CD4-positive, alpha-beta T cell treated with Interleukin-4 for 1 hour (primary cell): ENCODE results near the gene ACTR8.

ENCODE experiments used
- DNase-seq, 2 donors: peaks; one replicate each; pipeline ENCODE4 v3.0.0-alpha.2; 2020 to 2022

The ACTR8 gene

DNA sequence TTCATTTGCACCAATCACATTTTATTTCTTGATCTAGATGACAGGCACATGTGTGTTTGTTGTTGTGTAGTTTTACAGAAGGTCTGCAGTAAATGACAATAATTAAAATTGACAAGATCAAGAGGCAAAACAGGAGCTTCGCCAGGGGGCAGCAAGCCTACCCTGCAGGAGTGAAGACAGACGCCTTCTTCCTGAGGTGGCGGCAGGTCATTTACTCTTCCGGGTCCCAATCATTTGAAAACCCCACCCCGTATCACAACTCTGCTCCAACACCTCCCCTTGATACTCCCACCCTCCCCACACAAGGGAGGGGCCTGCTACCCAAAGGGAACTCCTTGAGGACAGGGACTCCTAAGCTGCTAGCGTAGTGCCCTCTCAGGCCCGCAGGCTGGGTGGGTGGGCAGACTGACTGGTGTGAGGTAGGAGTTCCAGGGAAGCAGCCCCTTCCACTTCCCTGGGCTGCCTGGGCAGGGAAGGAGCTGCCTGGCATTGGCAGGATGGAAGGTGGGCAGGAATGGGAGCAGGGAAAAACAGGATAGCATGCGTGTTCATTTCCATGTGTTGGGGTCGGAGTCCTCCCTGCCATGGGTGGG, 48.8 kb downstream of the ACTR8 start:
- DNase-seq = no peak

DNA sequence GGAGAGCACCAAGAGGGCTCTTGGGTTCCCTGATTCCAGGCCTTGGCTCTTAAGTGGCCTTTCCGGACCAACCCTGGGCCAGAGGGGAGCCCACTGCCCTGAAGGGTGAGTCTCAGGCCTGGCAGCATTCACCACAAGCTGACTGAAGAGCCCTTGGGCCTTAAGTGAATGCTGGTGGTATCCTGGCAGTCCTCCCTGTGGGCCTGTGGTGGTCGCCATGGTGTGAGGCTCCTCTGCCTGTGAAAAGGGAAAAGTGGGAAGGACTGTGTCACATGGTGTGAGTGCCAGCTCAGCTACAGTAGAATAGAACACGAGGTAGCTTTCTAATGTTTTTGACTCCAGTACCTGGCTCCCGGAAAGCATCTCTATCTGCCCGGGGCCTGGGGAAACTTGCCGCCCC, 51.0 kb downstream of the ACTR8 start:
- no peak for DNase-seq

DNA sequence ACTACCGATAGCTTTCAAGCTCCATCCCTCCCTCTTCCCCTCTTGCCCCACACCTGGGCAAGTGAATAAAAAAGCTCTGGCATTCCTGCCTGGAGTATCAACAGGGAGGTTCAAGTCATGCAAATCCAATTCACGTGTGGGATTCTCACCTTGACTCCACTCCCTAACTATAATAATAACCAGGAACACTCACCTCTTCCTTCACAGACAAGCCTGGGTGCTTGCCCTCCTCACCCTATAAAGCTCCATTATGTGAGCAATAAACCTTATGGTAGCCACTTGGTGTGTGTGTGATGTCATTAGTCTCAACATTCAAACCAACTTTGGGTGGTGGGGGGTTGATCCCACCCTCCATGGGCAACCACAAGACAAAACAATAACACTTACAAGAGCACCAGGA, 52.3 kb downstream of the ACTR8 start:
- DNase-seq = no peak

DNA sequence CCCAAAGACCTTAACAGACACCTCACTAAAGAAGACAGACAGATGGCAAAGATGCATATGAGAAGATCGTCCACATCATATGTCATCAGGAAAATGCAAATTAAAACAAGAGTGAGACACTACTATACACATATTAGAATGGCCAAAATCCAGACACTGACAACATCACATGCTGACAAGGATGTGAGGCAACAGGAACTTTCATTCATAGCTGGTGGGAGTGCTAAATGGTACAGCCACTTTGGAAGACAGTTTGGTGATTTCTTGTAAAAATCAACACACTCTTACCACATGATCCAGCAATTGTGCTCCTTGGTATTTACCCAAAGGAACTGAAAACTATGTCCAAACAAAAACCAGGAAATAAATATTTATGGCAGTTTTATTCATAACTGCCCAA, 53.4 kb downstream of the ACTR8 start:
- no peak for DNase-seq

DNA sequence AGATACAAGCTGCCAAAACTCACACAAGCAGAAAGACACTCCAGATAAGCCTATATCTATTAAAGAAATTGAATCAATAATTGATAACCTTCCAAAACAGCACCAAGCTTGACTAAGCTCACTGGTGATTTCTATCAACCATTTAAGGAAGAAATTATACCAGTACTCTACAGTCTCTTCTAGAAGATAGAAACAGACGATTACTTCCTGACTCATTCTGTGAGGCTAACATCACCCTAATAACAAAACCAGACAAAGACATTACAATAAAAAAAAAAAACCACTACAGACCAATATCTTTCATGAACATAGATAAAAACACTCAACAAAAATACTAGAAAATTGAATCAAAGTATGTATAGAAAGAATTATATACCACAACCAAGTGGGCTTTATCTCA, 55.9 kb downstream of the ACTR8 start:
- DNase-seq = no peak

DNA sequence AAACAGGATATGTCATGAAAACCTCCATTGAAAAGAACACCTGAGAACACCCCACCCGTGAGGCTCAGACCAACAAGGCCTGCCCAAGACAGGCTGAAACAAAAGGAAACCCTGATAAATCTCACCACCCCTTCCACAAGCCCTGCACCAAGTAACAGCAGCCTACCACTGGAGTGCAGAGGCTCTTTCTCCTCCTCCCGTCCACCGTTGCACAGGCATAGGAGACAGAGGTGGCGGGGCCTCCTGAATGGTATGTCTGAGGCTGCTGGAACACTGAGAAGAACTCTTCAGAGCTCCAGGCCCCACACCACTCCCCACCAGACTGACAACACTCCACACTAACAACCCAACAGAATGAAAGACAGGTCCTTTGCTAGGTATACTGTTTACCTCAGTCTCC, 57.2 kb downstream of the ACTR8 start:
- DNase-seq = no peak

DNA sequence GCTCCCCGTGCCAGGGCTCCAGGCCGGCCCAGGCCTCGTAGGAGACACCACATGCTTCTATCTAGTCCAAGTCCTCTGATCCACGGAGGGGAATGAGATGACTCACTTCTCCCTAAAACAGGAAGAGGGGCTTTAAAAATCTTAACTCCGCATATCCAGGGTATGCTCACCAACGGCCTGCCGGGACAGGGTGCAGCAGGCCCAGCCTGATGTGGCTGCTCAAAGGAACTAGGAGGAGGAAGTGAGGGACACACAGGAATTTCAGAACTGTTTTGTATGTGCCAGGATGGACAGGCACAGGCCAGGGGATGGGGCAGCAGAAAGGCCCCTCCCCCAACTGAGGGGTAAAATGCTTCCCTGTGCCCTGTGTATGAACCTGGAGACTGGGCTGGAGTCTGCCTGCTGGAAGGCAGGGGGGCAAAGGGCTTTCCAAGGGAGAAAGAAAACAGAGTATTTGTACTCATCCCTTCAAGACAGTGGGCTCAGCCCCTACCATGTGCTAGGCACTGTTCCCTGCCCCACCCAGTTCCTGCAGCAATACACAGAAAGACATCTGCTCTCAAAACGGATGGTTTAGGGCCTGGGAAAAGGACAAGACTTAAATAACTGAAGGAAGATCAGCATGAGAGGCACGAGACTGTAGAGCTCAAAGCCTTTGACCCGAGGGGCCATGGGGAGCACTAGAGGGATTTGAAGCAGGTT, 57.8 kb downstream of the ACTR8 start:
- DNase-seq = no peak

DNA sequence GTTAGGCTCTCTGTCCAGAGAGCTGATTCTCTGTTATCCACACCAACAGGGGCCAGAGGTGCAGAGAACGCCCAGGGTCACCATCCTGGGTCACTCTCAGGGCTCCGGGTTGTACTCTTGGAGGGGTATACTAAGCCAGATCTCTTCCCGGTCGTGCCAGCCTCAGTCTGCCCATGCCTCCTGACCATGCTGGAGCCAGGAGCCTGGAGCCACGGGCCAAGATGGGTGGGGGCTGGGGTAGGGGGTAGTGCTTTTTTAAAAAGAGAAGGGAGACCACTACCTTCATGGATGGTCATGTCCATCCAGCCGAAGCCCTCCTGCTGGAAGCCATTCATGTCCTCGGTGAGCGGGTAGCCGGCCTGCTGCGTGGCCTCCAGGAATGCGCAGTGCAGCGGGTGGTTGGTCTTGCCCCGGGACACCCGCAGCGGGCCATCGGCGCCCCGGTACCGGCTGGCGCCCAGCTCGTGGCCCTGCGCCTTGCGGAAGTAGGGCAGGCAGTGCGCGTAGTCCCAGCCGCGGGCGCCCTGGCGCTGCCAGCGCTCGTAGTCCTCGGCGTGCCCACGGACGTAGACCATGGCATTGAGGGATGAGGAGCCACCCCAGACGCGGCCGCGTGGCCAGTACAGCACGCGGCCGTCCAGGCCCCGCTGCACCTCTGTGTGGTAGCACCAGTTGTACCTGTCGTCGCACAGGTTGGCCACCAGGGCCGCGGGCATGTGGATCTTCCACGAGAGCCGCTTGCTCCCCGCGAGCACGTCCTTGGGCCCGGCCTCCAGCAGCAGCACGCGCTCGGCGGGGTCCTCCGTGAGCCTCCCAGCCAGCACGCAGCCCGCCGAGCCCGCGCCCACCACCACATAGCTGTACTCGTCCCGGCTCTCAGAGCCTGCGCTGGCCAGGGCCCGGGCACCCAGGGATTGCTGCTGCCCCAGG, 58.7 kb downstream of the ACTR8 start:
- DNase-seq = no peak

DNA sequence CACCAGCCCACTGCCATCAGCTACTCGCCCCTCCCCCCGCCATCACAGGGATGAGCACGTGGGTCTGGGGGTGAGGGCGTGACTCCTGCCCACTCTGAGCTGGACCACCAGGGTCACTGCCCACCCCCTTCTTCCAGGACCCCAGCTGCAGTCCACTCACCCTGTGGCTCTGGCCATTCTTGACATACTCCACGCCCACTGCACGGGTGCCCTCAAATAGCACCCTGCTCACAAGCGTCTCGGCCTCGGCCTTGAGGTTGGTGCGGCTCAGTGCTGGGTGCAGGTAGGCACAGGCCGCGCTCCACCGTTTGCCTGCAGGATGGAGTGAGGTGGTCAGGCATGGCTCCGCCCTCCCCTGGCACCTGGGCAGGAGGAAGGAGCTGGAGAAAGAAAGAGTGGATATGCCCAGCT, 59.6 kb downstream of the ACTR8 start:
- no peak for DNase-seq

DNA sequence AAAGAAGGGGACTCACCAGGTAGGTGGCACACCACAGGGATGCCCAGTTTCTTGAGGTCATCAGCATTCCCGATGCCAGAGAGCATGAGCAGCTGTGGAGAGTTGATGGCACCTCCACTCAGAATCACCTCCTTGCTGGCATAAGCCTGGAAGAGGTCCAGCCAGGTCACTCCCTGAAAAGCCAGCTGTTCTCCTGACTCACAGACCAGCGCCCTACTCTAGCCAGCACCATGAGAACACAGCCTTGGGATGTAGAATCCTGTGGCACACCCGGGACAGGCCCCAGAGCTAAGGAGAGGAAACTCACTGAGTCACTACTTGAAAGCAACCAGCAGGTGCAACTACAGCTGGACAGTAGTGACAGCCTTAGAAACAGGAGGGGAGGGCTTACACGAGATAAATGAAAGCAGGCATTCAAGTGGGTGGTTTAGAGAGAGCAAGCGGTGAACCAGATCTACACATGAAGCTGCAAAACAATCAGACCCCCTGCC, 60.3 kb downstream of the ACTR8 start:
- DNase-seq = no peak

DNA sequence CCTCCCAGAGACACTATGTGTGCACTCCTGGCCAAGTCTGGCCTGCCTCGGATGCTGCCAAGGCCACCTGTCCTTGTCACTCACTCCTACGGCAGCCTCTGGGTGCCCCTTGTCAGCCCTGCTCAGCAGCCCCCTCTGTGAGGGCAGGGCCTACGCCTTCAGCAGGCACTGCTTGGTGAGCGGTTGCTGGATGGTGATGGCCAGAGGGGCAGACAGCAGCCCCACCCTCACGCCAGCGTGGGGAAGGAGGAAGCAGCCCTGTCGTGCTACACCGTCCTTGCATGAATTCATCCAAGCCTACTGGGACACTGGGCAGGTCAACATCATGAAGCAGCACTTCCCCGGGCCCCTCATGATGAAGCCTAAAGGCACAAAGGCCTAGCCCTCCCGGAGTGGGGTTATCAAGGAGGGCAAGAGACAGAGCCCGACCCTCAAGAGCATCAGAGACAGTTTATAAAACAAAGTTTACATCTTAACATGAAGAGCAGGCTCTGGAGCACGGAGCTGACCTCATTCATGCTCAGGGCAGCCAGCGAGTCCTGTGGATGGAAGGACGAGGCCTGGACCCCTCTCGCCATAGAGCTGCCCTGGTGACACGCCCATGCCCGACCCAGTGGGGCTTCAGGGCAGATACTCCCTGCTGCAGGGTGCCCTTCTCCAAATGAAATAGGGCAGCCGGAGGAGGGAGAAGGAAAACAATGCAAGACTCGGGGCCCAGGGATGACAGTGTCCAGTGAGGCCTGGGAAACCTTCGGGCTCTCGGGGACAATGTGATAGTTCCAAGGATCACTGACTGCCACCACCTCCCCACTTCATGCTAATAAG, 61.0 kb downstream of the ACTR8 start:
- no peak for DNase-seq

DNA sequence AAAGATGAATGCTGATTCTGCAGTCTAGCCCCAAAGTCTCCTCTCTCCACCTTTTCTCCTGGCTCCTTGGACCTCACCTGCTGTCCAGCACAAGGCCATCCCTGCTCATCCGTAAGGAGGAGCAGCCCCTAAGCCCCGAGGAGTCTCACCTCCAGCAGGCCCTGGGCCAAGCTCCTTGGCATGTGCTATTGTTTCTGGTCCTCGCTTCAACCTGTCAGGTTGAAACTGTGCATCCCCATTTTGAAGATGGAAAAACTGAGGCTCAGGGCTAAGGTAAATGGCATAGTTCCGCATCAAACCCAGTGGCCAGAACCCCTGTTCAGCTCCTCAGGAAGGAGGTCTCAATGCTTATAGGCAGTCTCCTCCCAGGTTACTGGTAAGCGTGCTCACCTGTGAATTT, 61.9 kb downstream of the ACTR8 start:
- no peak for DNase-seq

DNA sequence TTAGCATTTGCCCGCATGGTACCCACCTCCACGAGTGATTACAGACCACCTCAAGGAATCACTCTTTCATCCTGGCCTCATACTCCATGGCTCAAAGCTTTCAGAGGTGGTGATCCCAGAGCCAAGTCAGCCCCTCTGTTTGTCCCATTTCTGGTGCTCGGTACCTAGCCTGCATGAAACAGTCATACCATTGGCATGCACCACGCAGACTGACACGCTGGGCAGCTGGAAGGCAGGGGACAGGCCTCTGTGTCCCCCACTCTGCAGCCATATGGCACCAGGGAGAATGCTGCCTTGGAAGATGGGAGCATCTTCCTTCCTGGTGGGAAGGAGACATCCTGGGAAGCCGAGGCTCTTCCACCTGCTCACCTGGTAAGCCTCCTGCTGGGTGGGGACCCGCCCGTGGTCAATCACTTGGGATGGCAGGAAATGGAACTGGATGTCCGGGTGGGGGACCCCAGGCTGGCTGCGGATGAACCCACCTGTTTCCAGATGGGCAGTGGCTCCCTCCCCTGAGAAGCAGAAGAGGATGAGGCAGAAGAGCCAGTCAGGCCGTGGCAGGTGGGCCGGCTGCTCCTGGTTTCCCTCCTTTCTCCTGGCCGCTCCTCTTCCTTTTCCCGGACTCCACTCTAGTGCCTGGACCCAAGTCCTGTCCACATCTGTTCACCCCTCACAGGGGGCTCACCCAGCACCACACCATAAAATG, 62.6 kb downstream of the ACTR8 start:
- no peak for DNase-seq

DNA sequence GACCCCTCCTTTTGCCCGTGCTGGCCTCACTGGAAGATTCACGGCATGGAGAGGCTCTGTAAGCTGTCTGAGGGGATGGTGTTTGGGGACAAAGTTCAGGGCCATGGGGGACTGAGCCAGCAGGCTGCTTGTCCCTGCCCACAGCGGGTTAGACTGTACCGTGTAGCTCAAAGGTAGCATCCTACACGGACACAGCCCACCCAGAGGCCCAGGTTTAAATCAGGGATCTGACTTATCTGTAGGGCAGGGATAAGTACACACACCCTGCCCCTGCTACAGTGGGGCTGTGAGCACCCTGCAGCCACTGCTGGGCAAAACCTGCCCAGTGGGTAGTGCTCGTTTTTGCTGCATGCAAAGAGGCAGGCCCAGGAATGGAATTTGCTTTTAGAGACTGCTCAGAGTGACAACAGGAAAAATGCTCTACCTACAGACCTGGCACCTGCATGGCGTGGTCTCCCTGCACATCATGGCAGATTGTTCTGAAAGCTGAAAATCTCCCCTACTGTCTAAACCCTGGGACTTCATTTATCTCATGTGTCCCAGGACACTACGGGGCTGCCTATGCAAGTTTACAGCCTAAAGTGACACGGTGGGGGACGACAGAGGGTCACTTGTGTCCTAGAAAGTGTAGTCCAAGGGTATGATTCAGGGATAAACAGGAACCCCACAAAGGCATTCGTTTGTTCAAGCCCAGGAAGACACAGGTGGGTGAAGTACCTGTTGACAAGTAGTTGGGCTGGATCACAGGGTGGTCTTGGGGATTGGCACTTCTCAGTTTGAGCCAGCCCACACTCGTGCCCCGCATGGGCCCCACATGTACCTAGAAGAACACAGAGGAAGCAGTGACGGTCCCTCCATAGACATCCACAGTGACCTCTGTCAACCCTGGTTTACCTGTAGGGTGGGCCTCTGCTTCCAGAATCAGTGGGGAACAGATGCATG, 63.5 kb downstream of the ACTR8 start:
- DNase-seq = no peak

DNA sequence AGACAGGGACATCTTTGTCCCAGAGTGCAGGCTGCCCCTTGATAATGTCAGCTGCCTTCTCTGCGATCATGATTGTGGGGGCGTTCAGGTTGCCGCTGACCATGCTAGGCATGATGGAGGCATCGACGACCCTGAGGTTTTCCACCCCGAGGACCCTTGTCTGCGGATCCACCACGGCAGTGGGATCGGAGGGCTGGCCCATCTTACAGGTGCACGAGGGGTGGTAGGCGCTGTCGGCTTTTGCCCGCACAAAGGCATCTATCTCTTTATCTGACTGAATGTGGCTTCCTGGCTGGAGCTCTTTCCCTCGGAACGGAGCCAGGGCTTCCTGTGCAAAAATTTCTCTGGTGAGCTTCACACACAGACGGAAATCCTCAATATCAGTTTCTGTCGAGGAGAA, 64.1 kb downstream of the ACTR8 start:
- no peak for DNase-seq

DNA sequence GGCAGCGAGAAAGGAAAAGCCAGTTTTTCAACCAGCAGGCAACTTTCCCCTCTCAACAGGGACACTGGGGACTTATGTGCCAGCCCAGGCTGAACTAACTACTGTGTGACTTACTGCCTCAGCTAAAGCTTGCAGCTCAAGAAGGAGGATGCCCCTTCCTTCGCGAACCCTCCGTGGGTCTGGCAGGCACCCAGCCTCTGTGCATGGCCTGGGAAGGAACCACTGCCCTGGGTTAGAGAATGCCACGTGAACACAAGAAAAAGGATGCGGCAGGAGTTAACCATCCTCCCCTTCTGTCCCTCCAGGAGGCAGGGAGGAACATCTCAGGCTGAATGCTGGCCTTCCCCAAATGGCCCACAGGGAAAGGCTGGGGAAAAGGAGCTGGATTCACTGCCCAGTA, 64.7 kb downstream of the ACTR8 start:
- no peak for DNase-seq
